Body of pancreas (tissue), 4 donors: ENCODE results near the gene LMX1A.

Experiments used
- CTCF ChIP-seq, 7 experiments: fragments of 450-650 bp in 4 of 7; fragments of 200-600 bp in 3 of 7; sonication (generic) in 3 of 7; IDR thresholded peaks; one replicate each; pipeline ENCODE4 v1.5.1; 2016 to 2019; ENCODE audit warnings: antibody characterized with exemption in 7 of 7
- POLR2A ChIP-seq, 3 donors: fragments of 450-650 bp; IDR thresholded peaks; one replicate each; pipeline ENCODE4 v1.6.1; 2016; ENCODE audit warnings: antibody characterized with exemption in 3 of 3, mild to moderate bottlenecking in 2 of 3

GRCh38 chr1:165225062-165225461 lies 131.5 kb downstream of the LMX1A start:
- TF ChIP-seq POLR2A (IDR thresholded peaks at IDR 0.05) (no peak), CTCF (IDR thresholded peaks at IDR 0.05) (no peak)
